ENCODE measurements around the gene FAM168A.
"Not testable (repeated sequence)": the region's sequence is repeated elsewhere in the genome, so short reads cannot be mapped to it uniquely, and the experiment has no call there.

Gene FAM168A

DNA sequence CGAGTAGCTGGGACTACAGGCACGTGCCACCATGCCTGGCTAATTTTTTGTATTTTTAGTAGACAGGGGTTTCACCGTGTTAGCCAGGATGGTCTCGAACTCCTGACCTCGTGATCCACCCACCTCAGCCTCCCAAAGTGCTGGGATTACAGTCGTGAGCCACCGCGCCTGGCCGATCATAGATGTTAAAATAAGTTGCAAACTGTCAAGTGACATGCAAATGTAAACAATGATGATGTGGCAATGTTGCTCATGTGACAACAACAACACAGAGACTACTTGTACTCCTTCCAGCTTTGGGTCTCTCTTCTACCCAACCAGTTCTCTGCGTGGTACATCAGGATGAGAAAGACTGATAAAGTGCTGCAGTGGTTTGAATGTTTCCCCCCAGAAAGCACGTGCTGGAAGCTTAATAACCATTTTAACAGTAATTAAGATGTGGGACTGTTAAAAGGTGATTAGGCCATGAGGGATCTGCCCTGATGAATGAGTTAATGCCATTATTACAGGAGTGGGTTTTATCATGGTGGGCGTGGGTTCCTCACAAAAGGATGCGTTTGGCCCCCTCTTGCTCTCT is 127.8 kb downstream of the FAM168A start:
- not testable (repeated sequence) for DNase-seq (ENCODE audit: low spot score in 2 of 2); ATAC-seq (ENCODE audit: low read depth); H3K27ac Mint-ChIP-seq; H3K4me1 Mint-ChIP-seq; H3K4me3 Mint-ChIP-seq; H3K9me3 Mint-ChIP-seq; H3K27me3 Mint-ChIP-seq; H3K36me3 Mint-ChIP-seq

DNA sequence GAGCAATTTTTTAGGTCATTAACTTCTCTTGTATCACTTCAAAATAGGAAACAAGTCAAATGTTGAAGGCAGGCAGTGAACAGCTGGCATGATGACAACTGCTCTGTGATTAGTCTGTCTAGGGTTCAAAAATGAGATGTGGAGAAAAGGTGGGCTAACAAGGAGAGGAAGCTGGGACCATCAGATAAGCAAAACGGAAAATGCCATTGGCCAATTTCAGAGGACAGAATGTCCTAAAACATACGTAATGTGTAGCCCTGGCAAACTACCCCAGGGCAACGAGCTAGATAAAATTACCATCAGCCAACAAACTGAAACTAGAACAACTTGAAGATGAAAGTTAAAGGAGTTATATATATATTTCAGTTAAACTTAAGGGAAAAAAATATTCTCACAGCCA is 128.5 kb downstream of the FAM168A start:
- DNase-seq (ENCODE audit: low spot score in 2 of 2) (no peak), ATAC-seq (ENCODE audit: low read depth) (no peak)
- H3K27me3 Mint-ChIP-seq = no peaks in the 10 kb centered on the region
- H3K27ac Mint-ChIP-seq = no peak overlapping the region
- H3K9me3 Mint-ChIP-seq = no peaks in the 10 kb centered on the region
- H3K4me3 Mint-ChIP-seq = no peak overlapping the region
- peaks cover 2% of the 10 kb centered on the region for H3K4me1 Mint-ChIP-seq
- peaks cover 13% of the 10 kb centered on the region for H3K36me3 Mint-ChIP-seq

DNA sequence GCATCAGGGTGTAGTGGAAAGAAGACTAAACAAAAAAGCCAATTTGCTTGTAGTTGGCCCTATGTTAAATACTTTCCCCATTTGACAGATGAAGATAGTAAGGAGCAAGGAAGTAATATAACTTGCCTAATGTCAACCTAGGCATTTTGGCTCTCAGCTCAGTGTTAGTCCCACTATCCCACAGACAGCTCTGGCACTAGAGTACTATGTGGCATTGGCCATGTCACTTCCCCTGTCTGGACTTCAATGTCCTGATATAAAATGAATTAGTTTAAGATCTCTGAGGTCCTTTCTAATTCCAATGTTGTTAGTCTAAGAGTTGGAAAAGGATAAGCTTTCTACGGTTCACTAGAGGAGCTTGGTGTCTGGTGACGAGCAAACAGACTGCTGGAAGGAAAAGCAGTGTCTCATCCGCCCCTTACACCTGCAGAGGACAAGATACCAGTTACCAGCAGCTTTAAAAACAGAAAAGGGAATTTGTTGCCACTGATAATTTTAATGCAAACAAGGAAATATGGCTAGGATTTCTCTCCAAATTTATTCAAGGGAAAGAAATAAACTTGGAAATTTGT is 129.2 kb downstream of the FAM168A start:
- DNase-seq (ENCODE audit: low spot score in 2 of 2) = no peak
- Mint-ChIP-seq H3K36me3 (peaks cover 14% of the 10 kb centered on the region), H3K27me3 (no peaks in the 10 kb centered on the region), H3K4me3 (no peak overlapping the region), H3K9me3 (no peaks in the 10 kb centered on the region), H3K4me1 (peaks cover 2% of the 10 kb centered on the region), H3K27ac (no peak overlapping the region)
- no peak for ATAC-seq (ENCODE audit: low read depth)

DNA sequence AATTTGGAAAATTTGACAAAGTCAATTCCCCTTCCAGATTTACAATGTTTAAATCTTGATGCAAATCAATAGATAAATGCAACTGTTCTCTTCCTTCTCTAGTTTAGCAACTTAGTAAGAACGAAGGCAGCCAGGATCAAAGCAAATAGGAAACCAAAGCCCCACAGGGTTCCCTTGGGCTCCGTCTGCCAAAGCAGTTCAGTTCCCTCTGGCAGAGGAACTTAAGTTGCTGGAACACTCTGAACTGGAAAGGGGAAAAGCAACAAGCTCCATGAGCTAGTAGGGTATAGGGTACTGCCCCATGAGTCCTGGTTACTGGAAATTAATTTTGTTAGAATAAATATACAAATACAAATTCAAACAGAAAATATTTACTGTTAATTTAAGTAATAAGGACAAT is 130.4 kb downstream of the FAM168A start:
- ATAC-seq (ENCODE audit: low read depth) (no peak), DNase-seq (ENCODE audit: low spot score in 2 of 2) (no peak)
- Mint-ChIP-seq H3K9me3 (no peaks in the 10 kb centered on the region), H3K4me1 (peaks cover 2% of the 10 kb centered on the region), H3K27ac (no peak overlapping the region), H3K4me3 (no peak overlapping the region), H3K36me3 (peaks cover 21% of the 10 kb centered on the region), H3K27me3 (no peaks in the 10 kb centered on the region)

DNA sequence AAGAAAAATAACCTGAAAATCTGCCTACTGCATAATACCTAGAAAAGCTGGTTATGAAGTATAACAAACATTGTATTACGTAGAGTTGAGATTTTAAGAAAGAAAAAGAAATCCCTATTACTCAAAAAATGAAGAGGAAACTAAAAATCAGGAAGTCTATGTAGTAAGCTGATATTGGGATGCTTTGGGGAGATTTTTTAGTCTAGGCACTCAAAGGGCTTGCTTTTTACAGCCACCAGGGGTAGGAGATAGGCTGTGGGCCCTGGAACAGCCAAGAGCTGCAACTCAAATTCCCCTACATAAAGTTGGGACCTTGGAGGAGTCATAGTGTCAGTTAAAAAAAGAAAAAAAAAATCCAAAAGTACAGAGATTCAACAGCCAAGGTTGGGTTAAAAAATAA is 131.3 kb downstream of the FAM168A start:
- H3K27me3 Mint-ChIP-seq = no peaks in the 10 kb centered on the region
- no peak overlapping the region for H3K27ac Mint-ChIP-seq
- H3K4me3 Mint-ChIP-seq = no peak overlapping the region
- no peaks in the 10 kb centered on the region for H3K9me3 Mint-ChIP-seq
- no peak for DNase-seq (ENCODE audit: low spot score in 2 of 2)
- peaks cover 22% of the 10 kb centered on the region for H3K36me3 Mint-ChIP-seq
- H3K4me1 Mint-ChIP-seq = peaks cover 8% of the 10 kb centered on the region
- ATAC-seq (ENCODE audit: low read depth) = no peak

DNA sequence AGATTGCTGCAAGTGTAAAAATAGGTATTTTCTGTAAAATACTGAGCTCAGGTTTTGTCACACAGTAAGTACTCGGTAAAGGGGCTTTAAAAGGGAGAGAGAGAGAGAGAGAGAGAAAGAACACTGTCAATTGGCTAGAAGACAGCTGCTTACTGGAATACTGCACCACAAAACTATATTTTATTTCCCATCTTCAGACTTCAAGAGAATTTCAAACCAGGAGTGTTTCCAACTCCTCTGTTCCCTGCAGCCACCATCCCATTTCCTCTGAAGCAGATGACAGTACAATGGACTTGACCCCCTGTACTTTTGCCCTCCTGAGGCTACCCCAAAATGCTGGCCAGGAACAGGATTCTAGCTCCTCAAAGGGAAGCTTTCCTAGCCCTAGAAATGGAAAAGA is 132.0 kb downstream of the FAM168A start:
- Mint-ChIP-seq H3K4me1 (peaks cover 10% of the 10 kb centered on the region), H3K9me3 (no peaks in the 10 kb centered on the region), H3K27me3 (no peaks in the 10 kb centered on the region), H3K4me3 (no peak overlapping the region), H3K27ac (no peak overlapping the region), H3K36me3 (peaks cover 22% of the 10 kb centered on the region)
- DNase-seq (ENCODE audit: low spot score in 2 of 2) (no peak), ATAC-seq (ENCODE audit: low read depth) (no peak)

DNA sequence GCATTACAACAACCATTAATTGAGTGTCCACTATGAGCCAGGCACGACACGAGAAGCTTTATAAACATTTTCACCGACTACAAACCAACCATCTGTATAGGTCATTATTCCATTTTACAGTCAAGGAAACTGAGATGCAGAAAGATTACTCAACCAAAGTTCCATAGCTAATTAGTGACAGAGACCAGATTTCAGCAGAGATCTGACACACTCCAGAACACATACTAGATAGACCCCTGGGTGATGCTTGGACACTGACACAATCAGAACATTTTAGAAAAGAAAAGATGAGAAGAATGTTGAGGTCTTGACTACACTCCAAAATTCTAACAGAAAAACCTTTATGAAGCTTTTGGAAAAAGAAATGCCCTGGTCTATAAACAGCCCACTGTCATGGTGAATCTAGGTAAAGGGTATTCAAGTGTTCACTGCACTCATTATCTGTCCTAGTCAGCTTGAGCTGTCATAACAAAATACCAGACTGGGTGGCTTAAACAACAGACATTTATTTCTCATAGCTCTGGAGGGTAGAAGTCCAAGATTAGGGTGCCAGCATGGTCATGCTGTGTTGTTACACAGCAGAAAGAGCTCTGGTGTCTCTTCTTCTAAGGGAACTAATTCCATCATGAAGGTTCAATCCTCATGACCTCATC is 132.8 kb downstream of the FAM168A start:
- DNase-seq (ENCODE audit: low spot score in 2 of 2) = no peak
- Mint-ChIP-seq H3K27me3 (no peaks in the 10 kb centered on the region), H3K4me1 (peaks cover 9% of the 10 kb centered on the region), H3K36me3 (peaks cover 21% of the 10 kb centered on the region), H3K4me3 (no peak overlapping the region), H3K9me3 (no peaks in the 10 kb centered on the region), H3K27ac (no peak overlapping the region)
- ATAC-seq (ENCODE audit: low read depth) = no peak

DNA sequence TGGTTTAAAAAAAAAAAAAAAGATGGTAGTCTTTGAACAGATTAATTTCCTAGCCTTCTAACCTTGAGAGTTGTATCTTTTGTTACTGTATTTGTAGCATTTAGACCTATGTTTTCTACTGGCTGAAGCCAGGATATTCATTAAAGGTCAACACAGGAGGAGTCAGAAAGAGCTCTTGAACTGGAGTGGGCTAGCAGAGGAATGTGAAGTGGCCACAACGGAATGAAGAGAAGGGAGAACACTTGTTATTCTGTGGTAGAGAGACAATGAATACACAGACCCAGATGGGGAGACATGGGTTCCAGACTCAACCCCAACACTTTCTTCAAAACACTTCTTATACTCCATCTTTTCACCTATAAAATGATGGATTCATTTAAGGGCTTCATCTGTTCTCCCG is 133.6 kb downstream of the FAM168A start:
- DNase-seq (ENCODE audit: low spot score in 2 of 2) (no peak), ATAC-seq (ENCODE audit: low read depth) (no peak)
- Mint-ChIP-seq H3K27me3 (no peaks in the 10 kb centered on the region), H3K9me3 (no peaks in the 10 kb centered on the region), H3K4me3 (no peak overlapping the region), H3K4me1 (peaks cover 10% of the 10 kb centered on the region), H3K36me3 (peaks cover 22% of the 10 kb centered on the region), H3K27ac (no peak overlapping the region)

DNA sequence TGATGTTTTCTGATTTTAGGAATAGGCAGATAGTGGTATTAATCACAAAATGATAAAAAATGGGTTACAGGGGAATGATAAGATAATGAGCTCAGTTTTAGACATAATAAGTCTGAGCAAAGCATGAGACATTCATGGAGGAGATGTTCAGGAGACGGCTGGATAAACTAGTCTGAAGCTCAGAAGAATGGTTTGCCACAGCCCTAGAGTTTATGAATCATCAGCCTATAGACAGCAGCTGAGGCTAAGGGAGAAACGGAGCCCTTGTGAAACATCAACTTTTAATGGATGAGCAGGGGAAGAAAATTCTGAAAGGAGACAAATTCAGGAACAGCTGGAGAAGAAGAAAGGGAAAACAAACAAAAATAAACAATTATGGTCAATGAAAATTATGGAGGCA is 134.6 kb downstream of the FAM168A start:
- no peaks in the 10 kb centered on the region for H3K9me3 Mint-ChIP-seq
- DNase-seq (ENCODE audit: low spot score in 2 of 2) (no peak), ATAC-seq (ENCODE audit: low read depth) (no peak)
- no peak overlapping the region for H3K27ac Mint-ChIP-seq
- H3K4me3 Mint-ChIP-seq = no peak overlapping the region
- H3K36me3 Mint-ChIP-seq = peaks cover 20% of the 10 kb centered on the region
- peaks cover 10% of the 10 kb centered on the region for H3K4me1 Mint-ChIP-seq
- H3K27me3 Mint-ChIP-seq = no peaks in the 10 kb centered on the region

DNA sequence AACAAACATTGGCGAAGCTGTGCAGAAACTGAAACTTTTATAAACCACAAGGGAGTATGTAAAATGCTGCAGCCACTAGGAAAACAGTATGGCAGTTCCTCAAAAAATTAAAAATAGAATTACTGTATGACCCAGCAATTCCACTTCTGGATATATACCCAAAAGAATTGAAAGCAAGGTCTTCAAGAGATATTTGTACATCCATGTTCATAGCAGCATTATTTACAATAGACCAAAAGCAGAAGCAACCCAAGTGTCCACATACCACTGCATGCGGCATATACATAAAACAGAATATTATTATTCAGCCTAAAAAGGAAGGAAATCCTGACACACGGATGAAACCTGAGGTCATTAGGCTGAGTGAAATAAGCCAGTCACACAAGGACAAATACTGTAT is 135.9 kb downstream of the FAM168A start:
- H3K9me3 Mint-ChIP-seq = no peaks in the 10 kb centered on the region
- peaks cover 10% of the 10 kb centered on the region for H3K4me1 Mint-ChIP-seq
- H3K4me3 Mint-ChIP-seq = no peak overlapping the region
- ATAC-seq (ENCODE audit: low read depth) (peak; percentile 24), DNase-seq (ENCODE audit: low spot score in 2 of 2) (no peak)
- H3K27ac Mint-ChIP-seq = no peak overlapping the region
- H3K36me3 Mint-ChIP-seq = peaks cover 23% of the 10 kb centered on the region
- no peaks in the 10 kb centered on the region for H3K27me3 Mint-ChIP-seq

DNA sequence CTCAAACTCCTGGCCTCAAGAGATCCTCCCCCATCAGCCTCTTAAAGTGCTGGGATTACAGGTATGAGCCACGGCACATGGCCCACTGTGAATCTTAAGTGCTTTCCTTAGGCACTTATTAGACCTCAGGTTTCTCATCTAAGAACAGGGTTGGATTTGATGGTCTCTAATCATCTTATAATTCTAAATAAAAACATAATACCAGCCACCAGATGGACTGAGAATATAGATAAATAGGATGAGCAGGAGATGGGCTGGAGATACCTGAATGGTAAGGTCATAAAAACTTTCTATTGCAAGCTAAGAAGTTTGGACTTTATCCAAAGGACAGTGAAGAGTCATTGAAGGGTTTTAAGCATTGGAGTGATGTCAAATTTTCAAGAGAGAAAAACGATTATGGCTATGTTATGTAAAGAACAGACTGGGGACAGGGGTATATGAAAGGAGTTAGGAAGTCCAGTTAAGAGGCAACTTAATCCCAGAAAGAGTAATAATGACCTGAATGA is 136.5 kb downstream of the FAM168A start:
- H3K4me3 Mint-ChIP-seq = no peak overlapping the region
- no peak overlapping the region for H3K27ac Mint-ChIP-seq
- no peaks in the 10 kb centered on the region for H3K9me3 Mint-ChIP-seq
- ATAC-seq (ENCODE audit: low read depth) = no peak
- no peaks in the 10 kb centered on the region for H3K27me3 Mint-ChIP-seq
- H3K36me3 Mint-ChIP-seq = peaks cover 24% of the 10 kb centered on the region
- H3K4me1 Mint-ChIP-seq = peaks cover 10% of the 10 kb centered on the region
- DNase-seq (ENCODE audit: low spot score in 2 of 2) = no peak

DNA sequence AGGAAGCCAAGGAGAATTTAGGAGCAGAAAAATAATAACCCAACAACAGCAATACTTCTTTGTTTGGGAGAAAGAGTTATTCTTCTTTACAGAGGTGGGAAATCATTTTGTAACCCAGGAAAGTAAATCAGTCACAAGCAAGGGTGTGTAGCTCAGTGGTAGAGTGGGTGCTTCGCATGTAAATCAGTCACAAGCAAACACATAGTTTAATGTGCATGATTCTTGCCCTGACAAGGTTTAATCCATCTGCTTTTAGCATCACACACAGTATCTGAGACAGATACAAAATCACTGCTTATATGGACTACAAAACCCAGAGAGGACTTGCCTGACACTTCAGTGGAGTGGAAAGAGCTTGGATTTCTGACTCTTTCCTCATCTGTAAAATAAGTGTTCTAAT is 139.7 kb downstream of the FAM168A start:
- ATAC-seq (ENCODE audit: low read depth) = no peak
- peaks cover 10% of the 10 kb centered on the region for H3K4me1 Mint-ChIP-seq
- H3K27me3 Mint-ChIP-seq = no peaks in the 10 kb centered on the region
- peaks cover 15% of the 10 kb centered on the region for H3K36me3 Mint-ChIP-seq
- no peaks in the 10 kb centered on the region for H3K9me3 Mint-ChIP-seq
- DNase-seq (ENCODE audit: low spot score in 2 of 2) = no peak
- no peak overlapping the region for H3K27ac Mint-ChIP-seq
- no peak overlapping the region for H3K4me3 Mint-ChIP-seq

DNA sequence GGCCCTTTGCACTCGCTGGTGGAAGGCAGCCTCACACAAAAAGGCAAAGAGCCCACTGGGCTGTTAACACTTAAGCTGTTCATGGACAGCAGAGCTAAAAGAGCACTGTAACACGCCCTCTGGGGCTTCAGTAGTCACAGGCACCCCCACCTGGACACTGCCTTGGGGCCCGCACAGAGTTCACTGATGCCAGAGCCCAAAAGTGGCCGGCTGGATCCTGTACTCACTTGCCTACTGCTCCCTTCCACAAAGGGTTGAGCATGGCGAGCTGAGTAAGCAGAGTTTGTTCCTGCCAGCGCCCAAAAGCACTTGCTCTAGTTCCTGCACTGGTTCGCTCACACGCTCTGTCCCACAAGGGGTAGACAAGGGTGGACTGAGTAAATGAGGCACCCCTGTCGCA is 142.9 kb downstream of the FAM168A start:
- ATAC-seq (ENCODE audit: low read depth) = no peak
- H3K4me1 Mint-ChIP-seq = no peaks in the 10 kb centered on the region
- no peaks in the 10 kb centered on the region for H3K9me3 Mint-ChIP-seq
- H3K36me3 Mint-ChIP-seq = peaks cover 7% of the 10 kb centered on the region
- H3K27me3 Mint-ChIP-seq = no peaks in the 10 kb centered on the region
- no peak overlapping the region for H3K27ac Mint-ChIP-seq
- no peak for DNase-seq (ENCODE audit: low spot score in 2 of 2)
- no peak overlapping the region for H3K4me3 Mint-ChIP-seq

DNA sequence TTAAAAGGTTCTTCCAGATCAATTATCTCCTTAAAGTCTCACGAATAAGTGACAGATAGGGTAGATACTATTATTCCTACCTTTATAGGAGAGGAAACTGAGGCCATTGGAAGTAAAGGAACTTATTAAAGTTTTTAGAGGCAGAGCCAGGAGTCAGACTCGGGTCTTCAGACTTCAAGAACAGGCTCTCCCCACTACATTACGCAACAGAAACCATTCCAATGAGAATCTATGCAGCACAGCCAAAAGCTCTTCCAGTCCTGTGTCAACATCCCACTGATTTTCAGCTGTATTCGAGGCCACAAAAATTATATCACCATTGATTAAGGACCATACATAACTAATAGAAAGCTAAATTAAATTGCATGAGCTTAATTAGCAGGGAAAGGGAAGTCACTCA is 144.3 kb downstream of the FAM168A start:
- Mint-ChIP-seq H3K27ac (no peak overlapping the region), H3K27me3 (no peaks in the 10 kb centered on the region), H3K9me3 (no peaks in the 10 kb centered on the region), H3K36me3 (peaks cover 9% of the 10 kb centered on the region), H3K4me3 (no peak overlapping the region), H3K4me1 (no peaks in the 10 kb centered on the region)
- DNase-seq (ENCODE audit: low spot score in 2 of 2) = no peak
- ATAC-seq (ENCODE audit: low read depth) = no peak

DNA sequence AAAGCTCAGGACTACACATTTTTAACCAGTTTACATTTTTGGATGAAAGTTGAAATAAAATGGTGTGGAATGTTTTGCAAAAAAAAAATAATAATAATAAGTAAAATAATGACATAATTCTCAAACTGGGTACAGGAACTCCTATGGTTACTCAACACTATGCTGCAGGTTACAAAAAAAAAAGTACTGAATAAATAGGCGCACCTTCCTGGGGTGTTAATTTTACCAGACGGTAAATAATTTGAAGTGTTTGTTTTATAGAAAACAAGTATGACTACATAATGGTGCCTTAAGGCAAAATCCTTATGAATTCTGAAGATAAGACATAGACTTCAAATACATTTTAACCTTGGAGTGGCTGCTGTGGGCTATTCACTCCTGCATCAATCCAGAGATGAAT is 145.2 kb downstream of the FAM168A start:
- Mint-ChIP-seq H3K4me3 (no peak overlapping the region), H3K4me1 (no peaks in the 10 kb centered on the region), H3K27me3 (no peaks in the 10 kb centered on the region), H3K36me3 (peaks cover 11% of the 10 kb centered on the region), H3K9me3 (no peaks in the 10 kb centered on the region), H3K27ac (no peak overlapping the region)
- DNase-seq (ENCODE audit: low spot score in 2 of 2) (no peak), ATAC-seq (ENCODE audit: low read depth) (no peak)

Data from memory B cell (primary cell).